GM19240 (cell line): ENCODE data around the gene SGPP1.
A peak's percentile ranks its signal among the peaks of the same experiment; 100 is the strongest.
"Not testable (repeated sequence)": the region's sequence is repeated elsewhere in the genome, so short reads cannot be mapped to it uniquely, and the experiment has no call there.

ENCODE experiments used
- DNase-seq: peaks from one replicate; pipeline ENCODE4 v3.0.0; 2011; ENCODE audit warnings: low spot score; ENCODE audit not compliant: insufficient read length

Gene SGPP1

GRCh38 chr14:63673886-63674497, 53.9 kb downstream of the SGPP1 start:
- DNase-seq = no peak

- DNase-seq = no peak
Measured at GRCh38 chr14:63673255-63673654, 54.6 kb downstream of the SGPP1 start.

- no peak for DNase-seq
Measured at GRCh38 chr14:63672417-63673180, 55.3 kb downstream of the SGPP1 start.

GRCh38 chr14:63671987-63672386, 55.9 kb downstream of the SGPP1 start:
- DNase-seq = no peak

- DNase-seq = no peak
Measured at GRCh38 chr14:63670692-63671091, 57.2 kb downstream of the SGPP1 start.

- no peak for DNase-seq
Measured at GRCh38 chr14:63666335-63666734, 61.5 kb downstream of the SGPP1 start.

- no peak for DNase-seq
Measured at GRCh38 chr14:63663428-63664341, 64.2 kb downstream of the SGPP1 start.

- DNase-seq = no peak
Measured at GRCh38 chr14:63662776-63663175, 65.1 kb downstream of the SGPP1 start.

- DNase-seq = not testable (repeated sequence)
Measured at GRCh38 chr14:63661881-63662280, 66.0 kb downstream of the SGPP1 start.

- DNase-seq = no peak
Measured at GRCh38 chr14:63659726-63660125, 68.1 kb downstream of the SGPP1 start.

- DNase-seq = no peak
Measured at GRCh38 chr14:63656194-63656593, 71.7 kb downstream of the SGPP1 start.

GRCh38 chr14:63654936-63655335, 72.9 kb downstream of the SGPP1 start:
- no peak for DNase-seq

- DNase-seq = no peak
Measured at GRCh38 chr14:63654346-63654745, 73.5 kb downstream of the SGPP1 start.

- DNase-seq = no peak
Measured at GRCh38 chr14:63652406-63652805, 75.5 kb downstream of the SGPP1 start.

GRCh38 chr14:63650256-63650952, 77.5 kb downstream of the SGPP1 start:
- DNase-seq = no peak

GRCh38 chr14:63647696-63648410, 80.0 kb downstream of the SGPP1 start:
- DNase-seq = no peak

GRCh38 chr14:63644741-63645140, 83.1 kb downstream of the SGPP1 start:
- DNase-seq = no peak

- DNase-seq = no peak
Measured at GRCh38 chr14:63642656-63643382, 85.0 kb downstream of the SGPP1 start.

- DNase-seq = peak; percentile 62
Measured at GRCh38 chr14:63642229-63642611, 85.6 kb downstream of the SGPP1 start.
